T-helper 1 cell treated with Interleukin-12 subunit alpha and Interleukin-12 subunit beta and Interleukin-4 antibody, amounts not matched to agents 30 μg/mL and 1 μg/mL, for 36 hours (primary cell): ENCODE data around the gene C18orf63.

Source experiments
- H3K27ac Mint-ChIP-seq: one replicate; pipeline ENCODE4 v1.8.0; 2021; ENCODE audit warnings: mild to moderate bottlenecking, mixed read lengths
- H3K27me3 Mint-ChIP-seq: one replicate; pipeline ENCODE4 v1.8.0; 2021; ENCODE audit warnings: low read depth, mixed read lengths
- H3K36me3 Mint-ChIP-seq: one replicate; pipeline ENCODE4 v1.8.0; 2021; ENCODE audit warnings: low read depth, mixed read lengths
- H3K4me1 Mint-ChIP-seq: one replicate; pipeline ENCODE4 v1.8.0; 2021; ENCODE audit warnings: low read depth, mixed read lengths
- H3K4me3 Mint-ChIP-seq: one replicate; pipeline ENCODE4 v1.8.0; 2021; ENCODE audit warnings: mild to moderate bottlenecking, moderate library complexity, mixed read lengths
- H3K9me3 Mint-ChIP-seq: one replicate; pipeline ENCODE4 v1.8.0; 2021; ENCODE audit warnings: mixed read lengths

C18orf63 gene

DNA sequence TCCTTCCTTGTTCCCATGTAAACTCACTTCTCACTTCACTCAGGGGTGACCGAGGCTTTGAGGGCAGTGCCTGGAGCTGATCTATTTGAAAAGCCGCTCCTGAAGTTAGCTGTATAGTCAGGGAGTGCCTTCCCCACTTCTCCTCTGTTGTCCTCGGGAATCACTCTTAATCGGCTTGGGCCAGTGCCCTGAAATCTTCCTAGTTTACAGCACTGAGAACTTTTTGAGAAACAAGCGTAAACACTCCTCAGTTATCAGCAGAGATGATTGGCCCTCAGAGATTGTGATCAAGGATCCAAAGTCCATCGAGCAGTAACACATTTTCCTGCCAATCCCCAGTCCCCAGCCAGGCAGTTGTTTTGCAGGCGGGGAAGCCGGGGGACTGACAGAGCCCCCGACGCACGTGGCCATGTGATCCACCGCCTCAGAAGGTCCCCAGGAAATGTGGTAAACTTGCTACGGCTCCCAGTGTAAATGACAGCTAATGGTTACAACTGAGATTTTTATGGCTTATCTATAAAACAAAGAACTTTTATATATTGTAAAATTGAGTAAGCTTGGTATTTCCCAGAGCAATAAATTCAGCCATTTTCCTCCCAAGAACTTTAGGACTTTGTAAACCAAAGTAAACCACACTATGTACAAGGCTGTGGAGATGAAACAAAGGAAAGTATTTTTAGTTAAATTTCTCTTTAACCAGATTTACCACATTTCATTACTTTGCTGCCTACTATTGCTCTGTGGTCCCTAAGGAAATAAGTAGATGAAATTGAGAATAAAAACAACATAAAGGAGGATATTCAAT lies 53.5 kb downstream of the C18orf63 start:
- no peaks in the 10 kb centered on the region for H3K9me3 Mint-ChIP-seq

DNA sequence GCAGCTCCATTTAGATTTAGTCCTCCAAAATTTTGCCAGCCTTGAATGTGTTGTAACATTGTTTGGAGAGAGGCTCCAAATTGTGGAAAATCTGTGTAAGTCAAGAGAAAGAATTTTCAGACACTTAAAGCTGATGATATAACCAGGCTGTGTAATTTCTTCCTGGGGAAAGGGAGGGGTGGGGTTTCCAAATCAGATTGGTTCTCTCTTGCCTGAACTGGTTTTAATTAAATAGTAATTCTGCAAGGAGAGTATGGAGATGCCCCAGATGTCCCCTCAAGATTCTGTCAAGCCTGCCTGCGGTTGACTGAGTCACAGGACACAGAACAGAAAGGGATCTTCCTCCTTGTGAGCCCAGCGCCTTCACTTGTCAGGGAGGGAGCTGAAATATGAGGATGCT lies 54.5 kb downstream of the C18orf63 start:
- H3K4me3 Mint-ChIP-seq, result no peak overlapping the region
- no peaks in the 10 kb centered on the region for H3K9me3 Mint-ChIP-seq
- no peak overlapping the region for H3K27ac Mint-ChIP-seq
- H3K4me1 Mint-ChIP-seq, result peaks cover 18% of the 10 kb centered on the region
- no peaks in the 10 kb centered on the region for H3K36me3 Mint-ChIP-seq
- peaks cover 15% of the 10 kb centered on the region for H3K27me3 Mint-ChIP-seq

More for the DNA sequence above, 53.5 kb downstream of the C18orf63 start:
- Mint-ChIP-seq H3K4me3 (no peak overlapping the region), H3K27ac (no peak overlapping the region), H3K4me1 (peaks cover 15% of the 10 kb centered on the region), H3K27me3 (peaks cover 15% of the 10 kb centered on the region), H3K36me3 (no peaks in the 10 kb centered on the region)

DNA sequence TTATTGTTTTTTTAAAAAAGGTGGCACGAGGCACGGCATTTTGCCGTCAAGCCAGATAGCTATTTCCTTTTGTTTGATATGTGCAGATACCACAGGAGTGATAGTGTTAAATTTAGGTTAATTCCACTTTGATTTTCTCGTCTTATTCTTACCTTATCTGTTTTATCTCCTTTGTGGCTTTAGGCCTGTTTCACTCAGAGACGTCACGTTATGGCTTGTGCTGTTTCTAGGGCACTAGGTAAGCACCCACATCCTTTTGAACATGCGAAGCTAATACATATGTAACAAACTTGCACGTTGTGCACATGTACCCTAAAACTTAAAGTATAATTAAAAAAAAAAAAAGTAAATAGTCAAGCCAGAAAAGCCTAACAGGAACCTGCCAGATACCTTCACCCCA lies 57.8 kb downstream of the C18orf63 start:
- Mint-ChIP-seq H3K4me3 (no peak overlapping the region), H3K4me1 (peaks cover 36% of the 10 kb centered on the region), H3K9me3 (no peaks in the 10 kb centered on the region), H3K36me3 (no peaks in the 10 kb centered on the region), H3K27ac (no peak overlapping the region), H3K27me3 (peaks cover 15% of the 10 kb centered on the region)

DNA sequence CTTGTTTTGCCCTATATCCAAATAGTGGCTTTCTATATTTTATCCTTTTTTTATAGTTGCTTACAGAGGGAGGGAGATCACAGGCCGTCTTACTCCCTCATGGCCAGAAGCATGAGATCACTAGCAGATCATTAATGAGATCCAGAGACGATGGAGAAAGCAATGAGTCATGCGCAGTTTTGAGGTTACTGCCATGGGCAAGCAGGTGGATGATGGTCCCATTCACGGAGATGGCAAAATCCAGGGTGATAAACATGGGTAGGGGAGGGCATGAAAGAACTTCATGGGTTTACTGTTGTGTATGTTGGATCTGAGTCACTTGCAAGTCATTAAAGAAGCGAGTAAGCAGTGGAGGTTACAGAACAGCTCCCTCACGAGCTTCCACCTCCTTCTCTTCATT lies 60.4 kb downstream of the C18orf63 start:
- Mint-ChIP-seq H3K4me1 (peaks cover 41% of the 10 kb centered on the region), H3K36me3 (no peaks in the 10 kb centered on the region), H3K4me3 (no peak overlapping the region), H3K27ac (no peak overlapping the region), H3K27me3 (peaks cover 6% of the 10 kb centered on the region), H3K9me3 (no peaks in the 10 kb centered on the region)

DNA sequence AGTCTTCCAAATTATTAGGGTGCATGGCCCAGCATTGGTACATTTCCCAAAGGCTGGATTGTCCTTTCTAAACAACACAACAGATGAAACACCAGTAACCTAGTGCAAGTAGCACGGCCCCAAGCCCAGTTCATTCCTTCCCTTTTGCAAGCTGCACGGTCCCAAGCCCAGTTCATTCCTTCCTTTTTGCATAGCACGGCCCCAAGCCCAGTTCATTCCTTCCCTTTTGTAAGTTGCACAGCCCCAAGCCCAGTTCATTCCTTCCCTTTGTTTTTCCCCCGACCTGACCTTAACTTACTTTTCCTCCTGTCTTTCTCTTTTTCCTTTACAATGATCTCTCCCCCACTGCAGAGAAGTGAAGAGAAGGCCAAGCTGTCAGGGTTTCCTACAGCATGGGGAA lies 60.9 kb downstream of the C18orf63 start:
- Mint-ChIP-seq H3K27ac (peak overlapping the region; percentile 36), H3K27me3 (peaks cover 1% of the 10 kb centered on the region), H3K9me3 (no peaks in the 10 kb centered on the region), H3K36me3 (no peaks in the 10 kb centered on the region), H3K4me1 (peaks cover 39% of the 10 kb centered on the region), H3K4me3 (no peak overlapping the region)

DNA sequence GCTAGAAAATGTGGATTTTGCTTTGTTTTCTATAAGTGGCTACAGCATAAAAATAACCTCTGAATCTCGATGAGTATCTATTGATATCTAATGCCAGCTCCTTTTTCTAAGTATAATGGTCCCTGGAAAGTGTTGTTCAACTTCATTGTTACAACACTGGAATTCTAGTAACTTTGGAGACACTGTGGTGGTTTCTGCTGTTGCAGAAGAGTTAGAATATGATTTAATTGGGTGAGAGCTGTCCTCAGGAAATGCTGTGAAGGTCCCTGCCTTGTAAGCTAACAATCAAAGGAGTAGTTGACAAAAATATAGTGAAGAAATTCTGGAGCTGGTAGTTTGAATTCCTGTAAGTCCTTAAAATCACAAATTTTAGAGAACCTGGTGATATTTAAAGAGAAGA lies 62.1 kb downstream of the C18orf63 start:
- Mint-ChIP-seq H3K27ac (peak overlapping the region; percentile 83), H3K4me3 (peak overlapping the region; percentile 32), H3K4me1 (peaks cover 32% of the 10 kb centered on the region), H3K9me3 (no peaks in the 10 kb centered on the region), H3K27me3 (no peaks in the 10 kb centered on the region), H3K36me3 (no peaks in the 10 kb centered on the region)

DNA sequence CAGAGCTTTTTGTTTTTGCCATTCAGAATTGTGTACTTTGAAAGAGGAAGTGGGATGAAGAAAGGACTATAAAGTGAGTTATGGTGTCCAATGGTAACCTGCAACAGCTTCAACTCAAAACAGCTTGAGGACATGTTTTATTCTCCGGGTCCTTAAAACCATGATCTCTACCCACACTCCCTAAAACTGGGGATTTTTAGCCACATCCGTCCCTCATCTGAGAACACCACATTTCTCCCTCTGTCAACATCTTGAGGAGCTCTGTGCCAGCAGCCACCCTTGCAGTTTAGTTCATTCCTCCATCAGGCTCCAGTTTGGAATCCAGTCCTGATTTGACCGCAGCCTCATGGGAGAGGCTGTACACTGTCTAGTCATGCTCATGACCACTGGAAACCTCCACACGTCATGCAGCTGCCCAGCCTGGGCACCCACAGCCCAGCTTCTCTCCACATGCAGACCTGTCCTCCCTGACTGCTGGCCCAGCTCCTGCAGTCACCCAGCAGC lies 62.6 kb downstream of the C18orf63 start:
- H3K4me1 Mint-ChIP-seq, result peaks cover 32% of the 10 kb centered on the region
- H3K4me3 Mint-ChIP-seq, result peak overlapping the region; percentile 51
- no peaks in the 10 kb centered on the region for H3K36me3 Mint-ChIP-seq
- H3K27me3 Mint-ChIP-seq, result no peaks in the 10 kb centered on the region
- H3K9me3 Mint-ChIP-seq, result no peaks in the 10 kb centered on the region
- H3K27ac Mint-ChIP-seq, result peak overlapping the region; percentile 83

DNA sequence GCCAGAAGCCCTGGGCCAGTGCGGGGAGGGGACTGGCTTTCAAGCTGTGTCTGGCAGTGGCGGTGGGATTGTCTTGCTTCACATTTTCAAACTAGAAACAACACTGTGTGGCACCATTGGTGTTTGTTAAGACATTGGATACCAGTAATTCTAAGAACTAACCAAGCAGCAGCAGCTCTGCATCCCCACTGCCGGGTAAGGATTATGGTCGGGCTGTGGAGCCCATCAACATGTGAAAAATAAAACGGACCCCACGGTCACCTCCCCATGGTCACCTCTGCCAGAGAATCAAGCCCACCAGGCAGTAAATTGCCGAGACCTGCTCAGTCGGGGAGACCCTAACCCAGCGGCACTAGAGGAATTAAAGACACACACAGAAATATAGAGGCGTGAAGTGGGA lies 65.3 kb downstream of the C18orf63 start:
- no peak overlapping the region for H3K27ac Mint-ChIP-seq
- no peaks in the 10 kb centered on the region for H3K9me3 Mint-ChIP-seq
- no peaks in the 10 kb centered on the region for H3K36me3 Mint-ChIP-seq
- peaks cover 22% of the 10 kb centered on the region for H3K4me1 Mint-ChIP-seq
- H3K27me3 Mint-ChIP-seq, result peaks cover 4% of the 10 kb centered on the region
- no peak overlapping the region for H3K4me3 Mint-ChIP-seq

DNA sequence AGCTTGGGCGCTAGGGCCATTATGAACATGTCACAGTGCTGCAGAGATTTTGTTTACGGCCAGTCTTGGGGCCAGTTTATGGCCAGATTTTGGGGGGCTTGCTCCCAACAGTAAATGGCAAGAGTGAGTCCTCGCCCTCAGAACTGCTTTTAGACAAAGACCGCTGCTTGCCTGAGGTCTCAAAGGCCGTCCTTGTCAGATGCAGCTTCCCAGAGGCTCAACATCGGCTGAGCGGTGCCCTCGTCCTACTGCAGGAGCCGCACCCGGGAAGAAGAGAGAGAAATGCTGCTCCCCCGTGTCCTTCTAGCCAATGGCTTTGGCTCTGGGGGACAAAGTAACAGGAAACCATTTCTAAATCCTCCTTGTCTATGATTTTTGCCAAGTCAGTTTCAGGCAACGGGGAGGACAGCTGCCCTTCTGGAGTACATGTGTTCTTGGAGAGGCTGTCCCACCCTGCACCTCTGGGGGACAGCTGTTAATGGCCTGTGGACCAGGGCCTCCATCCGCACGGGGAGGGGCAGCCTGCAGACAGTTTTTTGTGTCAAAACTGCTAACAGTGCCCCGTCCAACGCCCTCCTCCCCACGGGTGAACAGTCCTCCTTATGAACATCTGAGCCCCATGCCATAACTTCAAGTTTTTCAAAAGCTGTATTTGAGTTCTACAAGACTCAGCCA lies 66.1 kb downstream of the C18orf63 start:
- Mint-ChIP-seq H3K4me1 (peaks cover 17% of the 10 kb centered on the region), H3K27ac (no peak overlapping the region), H3K9me3 (no peaks in the 10 kb centered on the region), H3K4me3 (no peak overlapping the region), H3K27me3 (peaks cover 4% of the 10 kb centered on the region), H3K36me3 (no peaks in the 10 kb centered on the region)

DNA sequence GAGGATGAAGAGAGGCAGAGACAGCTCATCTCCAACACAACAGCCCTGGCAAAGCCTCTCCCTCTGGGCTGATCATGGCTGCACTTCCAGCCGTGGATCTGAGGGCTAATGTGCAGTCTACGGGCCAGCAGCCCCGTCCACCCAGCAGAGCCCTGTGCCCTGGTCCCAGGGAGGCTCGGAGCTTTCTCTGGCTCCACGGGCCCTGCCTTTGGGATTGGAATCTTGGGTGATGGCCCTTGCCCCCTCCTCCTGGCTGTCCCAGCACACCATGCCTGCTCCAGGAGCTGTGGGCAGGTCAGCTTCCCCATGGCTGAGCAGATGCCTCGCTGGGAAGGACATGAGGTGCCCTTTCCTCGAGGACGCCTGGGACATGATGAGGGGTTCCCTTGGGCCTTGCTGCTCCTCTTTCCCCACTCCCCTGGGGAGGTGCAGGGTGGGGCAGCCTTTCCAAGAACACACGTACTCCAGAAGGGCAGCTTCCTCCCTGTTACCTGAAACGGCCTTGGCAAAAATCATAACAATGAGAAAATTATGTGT lies 66.9 kb downstream of the C18orf63 start:
- peaks cover 11% of the 10 kb centered on the region for H3K27me3 Mint-ChIP-seq
- H3K36me3 Mint-ChIP-seq, result no peaks in the 10 kb centered on the region
- H3K9me3 Mint-ChIP-seq, result no peaks in the 10 kb centered on the region
- no peak overlapping the region for H3K27ac Mint-ChIP-seq
- no peak overlapping the region for H3K4me3 Mint-ChIP-seq
- H3K4me1 Mint-ChIP-seq, result peaks cover 16% of the 10 kb centered on the region

DNA sequence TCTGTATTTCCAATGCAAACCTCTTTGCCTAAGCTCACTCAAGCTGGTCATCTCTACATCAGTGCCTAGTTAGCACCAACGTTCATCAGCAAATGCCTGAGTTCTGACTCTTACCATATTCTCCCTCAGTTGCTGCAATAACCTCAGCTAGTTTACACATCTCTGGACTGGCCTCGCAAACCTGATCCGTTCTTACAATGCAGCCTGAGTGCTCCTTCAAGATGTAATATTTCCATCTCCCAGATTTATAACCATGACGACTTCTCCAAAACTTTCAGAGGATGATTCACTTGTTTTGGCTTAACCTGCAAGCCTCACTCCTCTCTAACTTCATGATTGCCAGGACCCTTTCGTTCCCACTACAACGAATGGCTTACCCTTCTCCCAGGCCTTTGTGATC lies 71.7 kb downstream of the C18orf63 start:
- Mint-ChIP-seq H3K4me3 (no peak overlapping the region), H3K27me3 (peaks cover 25% of the 10 kb centered on the region), H3K36me3 (no peaks in the 10 kb centered on the region), H3K27ac (no peak overlapping the region), H3K4me1 (peaks cover 9% of the 10 kb centered on the region), H3K9me3 (no peaks in the 10 kb centered on the region)

DNA sequence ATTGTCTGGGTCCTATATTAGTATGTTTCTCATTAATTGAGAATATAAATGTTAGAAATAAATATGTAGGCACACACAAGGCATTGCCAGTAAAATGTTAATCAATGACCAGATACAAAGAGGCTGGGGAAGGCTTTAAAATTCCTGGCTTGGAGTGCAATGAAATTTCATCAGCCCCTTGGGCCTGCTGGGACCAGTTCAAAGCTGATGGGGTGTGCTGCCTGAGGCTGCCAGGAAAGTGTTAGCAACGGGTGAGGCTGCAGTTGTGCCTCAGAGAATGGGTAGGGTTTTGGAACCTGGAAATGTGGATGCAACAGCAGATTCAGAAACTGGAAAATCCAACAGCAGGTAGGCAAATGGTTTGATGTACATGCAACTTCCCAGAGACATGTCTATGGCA lies 72.6 kb downstream of the C18orf63 start:
- Mint-ChIP-seq H3K4me3 (no peak overlapping the region), H3K4me1 (peaks cover 9% of the 10 kb centered on the region), H3K9me3 (no peaks in the 10 kb centered on the region), H3K27me3 (peaks cover 31% of the 10 kb centered on the region), H3K36me3 (no peaks in the 10 kb centered on the region), H3K27ac (no peak overlapping the region)

DNA sequence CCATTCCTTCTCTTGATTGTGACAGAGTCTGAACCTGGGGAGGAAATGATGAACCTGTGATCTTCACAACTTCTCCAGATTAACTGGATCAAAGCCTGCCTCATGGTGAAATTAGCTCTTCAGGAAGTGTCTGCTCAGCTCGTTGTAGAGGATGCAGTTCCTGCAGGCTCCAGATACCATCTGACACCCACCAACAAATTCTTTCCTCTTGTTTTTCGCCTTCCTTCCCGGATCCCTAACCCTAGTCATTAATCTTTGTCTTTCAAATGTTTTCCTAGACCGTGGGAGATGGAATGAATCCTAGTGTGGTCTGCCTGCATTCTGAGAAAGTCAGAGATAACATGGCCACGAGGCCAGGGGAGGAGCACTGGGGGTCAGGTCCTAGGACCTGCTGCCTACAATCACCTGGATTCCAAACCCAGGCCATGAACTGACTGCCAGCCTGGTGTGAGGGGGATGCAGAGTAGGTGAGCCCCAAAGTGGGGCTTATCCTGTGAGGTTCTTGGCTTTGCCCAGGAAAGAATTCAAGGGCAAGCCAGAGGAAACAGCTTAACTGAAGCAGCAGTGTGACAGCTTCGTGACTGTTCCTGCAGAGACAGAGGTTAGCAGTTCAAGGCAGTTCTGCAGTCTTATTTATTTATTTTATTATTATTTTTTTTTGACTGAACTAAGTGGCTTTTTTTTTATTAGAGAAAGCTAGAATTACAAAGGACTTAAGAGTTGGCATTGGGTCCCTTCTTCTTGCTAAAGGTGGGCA lies 73.7 kb downstream of the C18orf63 start:
- no peaks in the 10 kb centered on the region for H3K9me3 Mint-ChIP-seq
- peaks cover 9% of the 10 kb centered on the region for H3K4me1 Mint-ChIP-seq
- peaks cover 37% of the 10 kb centered on the region for H3K27me3 Mint-ChIP-seq
- H3K4me3 Mint-ChIP-seq, result no peak overlapping the region
- no peak overlapping the region for H3K27ac Mint-ChIP-seq
- no peaks in the 10 kb centered on the region for H3K36me3 Mint-ChIP-seq

DNA sequence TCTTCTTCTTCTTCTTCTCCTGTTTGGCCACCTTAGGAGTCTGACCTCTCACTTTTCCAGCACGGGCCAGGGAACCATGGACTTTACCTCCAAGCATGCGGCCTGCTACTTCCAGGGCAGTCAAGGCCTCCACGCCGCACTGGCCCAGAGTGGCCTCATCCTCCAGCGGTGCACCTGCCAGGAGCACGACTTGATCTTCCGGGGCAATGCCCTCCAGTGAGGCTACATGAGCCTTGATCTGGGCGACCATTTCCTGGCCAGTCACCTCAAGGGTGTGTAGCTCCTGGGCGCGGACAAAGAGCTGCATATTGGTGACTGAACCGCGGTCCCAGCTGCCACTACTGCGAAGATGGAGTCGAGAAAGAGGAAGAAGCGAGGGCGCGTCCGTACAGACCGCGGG lies 74.4 kb downstream of the C18orf63 start:
- Mint-ChIP-seq H3K36me3 (no peaks in the 10 kb centered on the region), H3K4me1 (peaks cover 9% of the 10 kb centered on the region), H3K9me3 (no peaks in the 10 kb centered on the region), H3K4me3 (no peak overlapping the region), H3K27ac (peak overlapping the region; percentile 28), H3K27me3 (peaks cover 43% of the 10 kb centered on the region)
